Small intestine (tissue), 7 donors: Measurements from ENCODE around the gene PCNX3. TPM values are rescaled to one million over a fixed set of nuclear protein-coding genes. Genes with fewer than 3 reads are reported as not detected.

Source experiments
- DNase-seq, 2 donors: peaks; one replicate each; pipeline versions ENCODE4 v3.0.0 to v3.0.0-alpha.2; 2013
- FAIRE-seq: peaks from 2 replicates; lab custom pipeline; 2012; peaks lifted over from hg19 to GRCh38; lab: Jason Lieb, UNC
- H3K27ac ChIP-seq, 3 donors: one replicate each; pipeline ENCODE4 v1.5.1; 2013; ENCODE audit warnings: low read length in 2 of 3, mild to moderate bottlenecking in 2 of 3, control low read depth in 1 of 3, inconsistent platforms in 1 of 3, low read depth in 1 of 3, moderate library complexity in 1 of 3
- H3K27me3 ChIP-seq, 3 donors: one replicate each; pipeline ENCODE4 v1.6.1; 2013; ENCODE audit warnings: low read length in 3 of 3, inconsistent platforms in 1 of 3; ENCODE audit not compliant: control insufficient read depth in 3 of 3, insufficient read depth in 3 of 3
- H3K36me3 ChIP-seq, 3 donors: one replicate each; pipeline ENCODE4 v1.6.1; 2013; ENCODE audit warnings: low read length in 3 of 3, inconsistent platforms in 1 of 3, low read depth in 1 of 3, mild to moderate bottlenecking in 1 of 3, moderate library complexity in 1 of 3; ENCODE audit not compliant: control insufficient read depth in 3 of 3, insufficient read depth in 2 of 3
- H3K4me1 ChIP-seq, 3 donors: one replicate each; pipeline ENCODE4 v1.6.1; 2013; ENCODE audit warnings: low read length in 2 of 3, inconsistent platforms in 1 of 3, low read depth in 1 of 3, mild to moderate bottlenecking in 1 of 3, moderate library complexity in 1 of 3; ENCODE audit not compliant: control insufficient read depth in 3 of 3, insufficient read depth in 2 of 3
- H3K4me3 ChIP-seq, 3 donors: one replicate each; pipeline ENCODE4 v1.5.1; 2013; ENCODE audit warnings: low read length in 3 of 3, control low read depth in 1 of 3, inconsistent platforms in 1 of 3, low read depth in 1 of 3, mild to moderate bottlenecking in 1 of 3, moderate library complexity in 1 of 3
- H3K9me3 ChIP-seq, 2 donors: one replicate each; pipeline ENCODE4 v1.6.1; 2013; ENCODE audit warnings: low read depth in 1 of 2, low read length in 1 of 2; ENCODE audit not compliant: control insufficient read depth in 2 of 2, insufficient read depth in 1 of 2
- WGBS, 3 donors: extraction: QIAGEN DNeasy Blood & Tissue Kit; methylation state at CpG; one replicate each; pipeline ENCODE4 v1.1.7; 2013; 5-methylcytosine and 5-hydroxymethylcytosine counted together
- polyA plus RNA-seq, 4 donors: library from polyadenylated mRNA; stranded (reverse) in 3 of 4; unstranded in 1 of 4; fragments of 200-250 nt in 3 of 4; fragments of 120-200 nt in 1 of 4; gene quantifications; one replicate each; pipeline versions ENCODE4 v1.2.1 to v1.2.3, GENCODE V29; 2013
- donor health status: healthy with polysubstance abuse.
- donor health status: control.
- donor health status: control.
- donor health status: Bipolar disorder and iron deficiency.
- donor health status: healthy.

The PCNX3 gene
- polyA plus RNA-seq, 4 donors = 12.7 to 27.5 (median 22.1) TPM

DNA sequence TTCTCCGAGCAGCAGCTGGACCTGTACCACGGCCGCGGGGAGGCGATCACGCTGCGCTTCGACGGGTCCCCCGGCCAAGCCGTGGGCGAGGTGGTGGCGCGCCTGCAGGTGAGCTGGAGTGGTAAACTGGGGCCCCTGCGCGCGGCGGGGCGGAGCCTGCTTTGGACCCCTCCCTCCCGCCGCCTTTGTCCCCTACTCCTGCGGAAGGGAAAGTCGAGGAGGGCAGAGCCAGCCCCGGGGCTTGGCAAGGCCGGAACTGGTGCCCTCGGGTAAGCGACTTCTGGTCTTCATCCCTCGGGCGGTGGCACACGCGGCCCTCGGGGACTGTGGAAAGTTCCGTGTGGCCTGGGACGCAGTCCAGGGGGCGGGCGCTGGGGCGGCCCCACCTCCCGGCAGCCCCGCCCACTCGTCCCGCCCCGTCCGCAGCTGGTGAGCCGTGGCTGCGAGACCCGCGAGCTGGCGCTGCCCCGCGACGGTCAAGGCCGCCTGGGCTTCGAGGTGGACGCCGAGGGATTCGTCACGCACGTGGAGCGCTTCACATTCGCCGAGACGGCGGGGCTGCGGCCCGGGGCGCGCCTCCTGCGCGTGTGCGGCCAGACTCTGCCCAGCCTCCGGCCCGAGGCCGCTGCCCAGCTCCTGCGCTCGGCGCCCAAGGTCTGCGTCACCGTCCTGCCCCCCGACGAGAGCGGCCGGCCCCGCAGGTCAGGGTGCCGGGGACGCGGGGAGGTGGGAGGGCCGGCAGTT lies 31.6 kb downstream of the PCNX3 start:
- Histone ChIP-seq H3K27me3 (peaks cover 0 to 9% (median 0%) of the 10 kb centered on the region in 3 donors), H3K36me3 (peaks cover 0 to 55% (median 7%) of the 10 kb centered on the region in 3 donors), H3K9me3 (no peaks in the 10 kb centered on the region), H3K4me3 (peak overlapping the region in 2 of 3 donors; percentile 47 to 48), H3K27ac (peak overlapping the region in 1 of 3 donors; percentile 6), H3K4me1 (peaks cover 2 to 34% (median 3%) of the 10 kb centered on the region in 3 donors)
- DNase-seq (peak; percentile 74 to 87), FAIRE-seq (no peak)
- 18 to 47% (median 28%) methylated on average over 50 to 87 of the region's 87 CpGs for WGBS, 3 donors

DNA sequence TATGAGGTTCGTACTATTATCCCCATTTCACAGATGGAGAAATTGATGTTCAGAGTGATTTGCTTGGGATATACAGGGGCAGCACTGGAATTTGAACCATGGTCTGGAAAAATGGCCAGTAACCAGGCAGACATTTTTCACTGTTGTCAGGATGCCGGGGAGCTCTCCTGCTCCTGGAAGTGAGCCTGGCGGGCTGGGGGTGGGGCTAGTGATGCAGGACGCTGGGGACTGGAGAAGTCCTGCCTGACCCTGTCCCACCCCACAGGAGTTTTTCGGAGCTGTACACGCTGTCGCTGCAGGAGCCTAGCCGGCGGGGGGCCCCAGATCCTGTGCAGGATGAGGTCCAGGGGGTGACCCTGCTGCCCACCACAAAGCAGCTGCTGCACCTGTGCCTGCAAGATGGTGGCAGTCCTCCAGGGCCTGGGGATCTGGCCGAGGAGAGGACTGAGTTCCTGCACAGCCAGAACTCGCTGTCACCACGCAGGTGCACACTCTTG lies 33.5 kb downstream of the PCNX3 start:
- peaks cover 5 to 40% (median 7%) of the 10 kb centered on the region in 3 donors for H3K4me1 ChIP-seq
- FAIRE-seq (no peak), DNase-seq (no peak)
- whole genome bisulfite sequencing, 3 donors = 68 to 75% (median 71%) methylated on average over 12 of the region's 12 CpGs
- H3K36me3 ChIP-seq = peaks cover 0 to 54% (median 0%) of the 10 kb centered on the region in 3 donors
- peaks cover 0 to 3% (median 0%) of the 10 kb centered on the region in 3 donors for H3K27me3 ChIP-seq
- H3K9me3 ChIP-seq = no peaks in the 10 kb centered on the region
- peak overlapping the region in 1 of 3 donors; percentile 17 for H3K27ac ChIP-seq
- H3K4me3 ChIP-seq = no peak overlapping the region

DNA sequence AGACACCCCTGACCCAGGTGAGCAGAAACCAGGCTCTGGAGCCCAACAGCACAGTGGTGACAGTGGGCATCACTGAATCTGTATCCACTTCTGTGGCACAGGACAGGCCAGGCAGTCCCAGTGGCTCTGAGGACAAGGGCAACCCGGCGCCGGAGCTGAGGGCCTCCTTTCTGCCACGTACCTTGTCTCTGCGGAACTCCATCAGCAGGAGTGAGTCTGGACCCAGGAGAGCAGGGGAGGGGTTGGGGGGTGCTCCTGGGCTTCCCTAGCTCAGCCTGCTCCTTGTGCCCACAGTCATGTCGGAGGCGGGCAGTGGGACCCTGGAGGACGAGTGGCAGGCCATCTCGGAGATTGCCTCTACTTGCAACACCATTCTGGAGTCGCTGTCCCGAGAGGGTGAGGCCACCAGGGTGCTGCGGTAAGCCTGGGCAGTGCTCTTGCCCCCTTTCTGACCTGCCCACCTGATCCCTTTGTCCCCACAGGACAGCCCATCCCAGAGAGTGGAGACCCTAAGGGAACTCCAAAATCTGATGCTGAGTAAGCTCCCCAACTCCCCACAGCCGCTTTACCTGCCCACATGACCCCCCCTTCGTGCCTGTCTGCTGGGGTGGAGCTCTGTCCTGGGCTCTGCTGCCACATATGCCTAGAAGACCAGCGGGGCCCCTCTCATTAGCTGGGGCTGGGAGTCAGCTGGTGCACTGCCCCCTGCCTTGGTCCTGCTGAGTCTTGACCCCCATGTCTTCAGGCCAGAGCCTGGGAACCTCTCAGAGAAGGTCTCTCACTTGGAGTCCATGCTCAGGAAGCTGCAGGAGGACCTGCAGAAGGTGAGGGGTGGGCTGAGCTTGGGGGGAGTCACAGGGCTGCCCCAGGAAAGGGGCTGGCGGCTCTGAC lies 34.3 kb downstream of the PCNX3 start:
- DNase-seq = no peak

DNA sequence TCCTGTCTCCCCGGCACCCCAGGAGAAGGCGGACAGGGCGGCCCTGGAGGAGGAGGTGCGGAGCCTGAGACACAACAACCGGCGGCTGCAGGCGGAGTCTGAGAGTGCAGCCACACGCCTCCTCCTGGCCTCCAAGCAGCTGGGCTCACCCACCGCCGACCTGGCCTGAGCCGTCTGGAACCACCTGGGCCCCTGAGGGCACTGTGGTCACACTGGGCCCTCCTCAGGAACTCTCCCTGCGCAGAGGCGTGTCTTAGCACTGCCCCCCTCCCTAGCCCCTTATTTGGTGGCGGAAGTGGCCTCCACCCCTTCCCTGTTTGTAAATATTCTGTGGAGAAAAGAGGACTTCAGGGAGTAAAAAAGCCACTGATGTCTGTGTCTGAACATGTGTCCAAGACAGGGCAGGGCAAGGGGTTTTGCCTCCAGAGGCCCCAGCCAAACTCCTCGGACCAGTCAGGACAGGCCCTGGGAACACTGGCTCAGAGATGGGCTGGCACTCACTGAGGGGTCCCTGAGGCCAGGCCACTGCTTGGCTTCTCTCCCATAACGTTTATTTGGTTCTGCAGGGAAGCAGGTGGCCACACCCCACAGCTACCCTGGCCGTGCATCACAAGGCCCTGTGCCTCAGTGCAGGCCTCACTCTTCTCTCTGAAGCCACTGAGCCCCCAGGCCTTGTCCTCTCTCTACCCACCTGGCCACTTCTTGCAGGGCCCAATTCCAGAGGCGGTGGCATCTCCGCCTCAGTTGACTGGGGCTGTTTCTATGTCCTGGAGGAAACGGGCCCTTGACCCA lies 35.2 kb downstream of the PCNX3 start:
- Histone ChIP-seq H3K4me1 (peaks cover 5 to 36% (median 7%) of the 10 kb centered on the region in 3 donors), H3K36me3 (peaks cover 3 to 58% (median 4%) of the 10 kb centered on the region in 3 donors), H3K9me3 (no peaks in the 10 kb centered on the region), H3K27ac (peak overlapping the region in 1 of 3 donors; percentile 97), H3K27me3 (peaks cover 0 to 3% (median 0%) of the 10 kb centered on the region in 3 donors), H3K4me3 (no peak overlapping the region)
- WGBS, 3 donors = 65 to 70% (median 68%) methylated on average over 18 to 20 of the region's 20 CpGs
- FAIRE-seq = no peak
- no peak for DNase-seq

More for the DNA sequence above, 34.3 kb downstream of the PCNX3 start:
- Histone ChIP-seq H3K4me3 (no peak overlapping the region), H3K36me3 (peaks cover 0 to 57% (median 0%) of the 10 kb centered on the region in 3 donors), H3K27ac (peak overlapping the region in 1 of 3 donors; percentile 17), H3K9me3 (no peaks in the 10 kb centered on the region), H3K4me1 (peaks cover 5 to 40% (median 7%) of the 10 kb centered on the region in 3 donors), H3K27me3 (peaks cover 0 to 3% (median 0%) of the 10 kb centered on the region in 3 donors)
- FAIRE-seq = no peak
- 82 to 88% (median 83%) methylated on average over 14 to 16 of the region's 16 CpGs for WGBS, 3 donors

DNA sequence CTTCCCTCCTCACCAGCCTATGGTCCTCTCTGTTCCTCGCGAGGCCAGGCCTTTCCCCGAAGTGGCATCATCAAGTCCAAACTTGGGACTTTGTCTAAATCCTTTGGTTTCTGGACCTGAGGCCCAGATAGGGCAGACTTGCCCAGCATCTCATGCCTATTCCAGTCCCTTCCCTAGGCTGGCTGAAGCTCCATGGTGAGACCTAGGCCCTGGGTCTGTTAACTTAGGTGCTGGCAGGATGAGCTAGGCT lies 35.7 kb downstream of the PCNX3 start:
- DNase-seq (no peak), FAIRE-seq (no peak)
- Histone ChIP-seq H3K27me3 (peaks cover 0 to 3% (median 0%) of the 10 kb centered on the region in 3 donors), H3K36me3 (peaks cover 3 to 58% (median 4%) of the 10 kb centered on the region in 3 donors), H3K9me3 (no peaks in the 10 kb centered on the region), H3K4me3 (no peak overlapping the region), H3K4me1 (peaks cover 5 to 35% (median 7%) of the 10 kb centered on the region in 3 donors), H3K27ac (peak overlapping the region in 2 of 3 donors; percentile 62 to 97)
- WGBS, 3 donors = 89 to 94% (median 94%) methylated on average over 3 of the region's 3 CpGs

DNA sequence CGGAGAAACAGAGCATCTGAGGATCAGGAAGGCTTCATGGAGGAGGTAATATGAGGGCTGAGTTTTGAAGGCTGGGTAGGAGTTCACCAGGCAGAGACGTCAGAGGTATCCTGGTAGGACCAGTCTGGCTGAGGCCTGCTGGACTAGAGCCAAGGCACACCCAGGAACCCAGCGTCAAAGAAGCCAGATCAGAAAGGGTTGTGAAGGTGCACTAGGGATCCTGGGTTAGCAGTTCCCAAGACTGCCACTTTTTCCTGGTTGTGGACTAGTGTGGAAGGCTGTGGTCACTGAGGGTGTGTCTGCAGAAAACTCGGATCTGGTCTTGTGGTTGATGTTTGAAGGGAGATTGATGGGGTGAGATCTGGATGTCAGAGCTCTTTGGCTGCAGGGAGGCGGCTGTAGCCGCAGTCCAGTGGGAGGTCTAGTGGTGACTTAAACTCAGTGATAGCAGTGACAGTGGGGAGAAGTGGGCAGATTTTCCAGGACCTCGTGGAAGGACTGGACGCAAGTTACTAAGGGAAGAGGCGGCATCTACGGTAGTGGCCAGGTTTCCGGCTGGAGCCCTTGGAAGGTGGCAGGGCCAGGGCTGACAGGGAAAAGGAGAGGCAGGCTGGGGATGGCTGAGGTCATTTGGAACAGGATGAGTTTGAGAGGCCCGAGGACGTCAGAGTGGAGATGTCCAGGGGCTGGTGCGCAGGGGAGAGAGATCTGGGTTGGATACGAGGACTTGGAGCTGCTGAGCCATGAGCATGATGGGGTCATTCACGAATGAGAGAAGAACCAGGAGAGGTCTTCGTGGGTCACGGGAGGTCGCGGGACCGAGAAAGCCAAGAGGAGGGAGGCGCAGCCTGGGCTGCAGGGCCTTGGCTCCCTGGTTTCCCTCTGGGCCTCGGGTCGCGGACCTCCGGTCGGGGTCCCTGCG lies 36.3 kb downstream of the PCNX3 start:
- FAIRE-seq (no peak), DNase-seq (peak; percentile 43 to 84)
- H3K4me1 ChIP-seq = peaks cover 5 to 35% (median 7%) of the 10 kb centered on the region in 3 donors
- peak overlapping the region; percentile 85 to 97 (median 94) for H3K27ac ChIP-seq
- H3K27me3 ChIP-seq = peaks cover 0 to 2% (median 0%) of the 10 kb centered on the region in 3 donors
- 16 to 27% (median 19%) methylated on average over 19 to 28 of the region's 28 CpGs for WGBS, 3 donors
- H3K9me3 ChIP-seq = no peaks in the 10 kb centered on the region
- H3K36me3 ChIP-seq = peaks cover 3 to 61% (median 4%) of the 10 kb centered on the region in 3 donors
- peak overlapping the region in 2 of 3 donors; percentile 51 to 66 for H3K4me3 ChIP-seq

DNA sequence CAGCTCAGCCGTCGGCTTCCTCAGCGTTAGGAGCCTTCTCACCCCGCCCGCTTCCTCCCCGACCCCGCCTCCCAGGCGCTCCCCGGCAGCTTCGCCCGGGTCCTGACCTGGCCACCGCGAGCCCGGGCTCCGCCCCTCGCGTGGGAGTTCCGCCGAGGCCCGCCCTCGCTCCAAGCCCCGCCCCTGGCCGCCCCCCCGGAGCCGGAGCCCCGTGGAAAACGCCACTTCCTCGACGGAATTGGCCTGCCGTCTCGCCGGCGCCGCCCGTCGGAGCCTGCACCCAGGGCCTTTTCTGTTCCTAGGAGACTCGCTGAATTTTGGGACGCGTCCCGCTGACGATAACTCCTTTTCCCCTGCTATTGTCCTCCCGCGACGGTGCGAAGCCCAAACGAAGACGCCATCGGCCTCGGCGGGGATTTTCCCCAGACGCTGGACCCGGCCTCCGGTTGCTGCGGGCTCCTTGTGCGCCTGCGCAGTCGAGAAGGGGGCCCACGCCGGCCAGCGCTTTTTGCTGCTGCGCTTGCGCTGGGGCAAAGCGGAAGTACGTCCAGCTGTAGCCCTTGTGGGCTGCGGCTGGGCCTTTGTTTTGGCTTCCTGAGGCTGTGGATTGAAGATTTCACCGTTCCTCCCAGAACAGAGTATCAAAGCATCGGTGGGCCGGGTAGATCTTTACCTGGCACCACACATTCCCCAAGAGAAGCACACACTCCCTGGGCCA lies 37.1 kb downstream of the PCNX3 start:
- WGBS, 3 donors = 0 to 1% (median 1%) methylated on average over 62 to 68 of the region's 68 CpGs
- peaks cover 3 to 70% (median 10%) of the 10 kb centered on the region in 3 donors for H3K36me3 ChIP-seq
- peaks cover 5 to 35% (median 7%) of the 10 kb centered on the region in 3 donors for H3K4me1 ChIP-seq

More for the DNA sequence above, 37.1 kb downstream of the PCNX3 start:
- FAIRE-seq = no peak
- Histone ChIP-seq H3K27me3 (no peaks in the 10 kb centered on the region), H3K9me3 (no peaks in the 10 kb centered on the region), H3K27ac (peak overlapping the region; percentile 85 to 97 (median 94)), H3K4me3 (peak overlapping the region; percentile 38 to 66 (median 51))
- DNase-seq = peak; percentile 93 to 96
